Adrenal gland (tissue), 12 donors: ENCODE measurements around the gene ROCK2. TPM values are rescaled to one million over a fixed set of nuclear protein-coding genes. Genes with fewer than 3 reads are reported as not detected.
"Not testable (repeated sequence)": the region's sequence is repeated elsewhere in the genome, so short reads cannot be mapped to it uniquely, and the experiment has no call there.

Source experiments
- DNase-seq, 7 donors: peaks; one replicate each; pipeline ENCODE4 v3.0.0-alpha.2; 2019 to 2020
- H3K27ac ChIP-seq, 5 donors: fragments of 200-600 bp; sonication (generic) in 4 of 5; 1 replicate in 3 of 5; 2 replicates in 2 of 5; pipeline versions ENCODE4 v1.5.1 to v1.8.0; 2016 to 2020; ENCODE audit warnings: mild to moderate bottlenecking in 1 of 5
- H3K27me3 ChIP-seq: fragments of 200-600 bp; 2 replicates; pipeline ENCODE4 v1.8.0; 2021
- H3K36me3 ChIP-seq, 2 donors: fragments of 200-600 bp; replicated peaks in 1 of 2; 1 replicate in 1 of 2; 2 replicates in 1 of 2; pipeline versions ENCODE4 v1.5.1 to v1.8.0; 2018 to 2022
- H3K4me1 ChIP-seq, 2 donors: fragments of 200-600 bp; replicated peaks in 1 of 2; 1 replicate in 1 of 2; 2 replicates in 1 of 2; pipeline versions ENCODE4 v1.5.1 to v1.8.0; 2018 to 2021
- H3K4me3 ChIP-seq, 4 donors: fragments of 200-600 bp; sonication (generic) in 3 of 4; one replicate each; pipeline ENCODE4 v1.5.1; 2016 to 2018
- H3K9me3 ChIP-seq, 3 donors: fragments of 200-600 bp; sonication (generic) in 1 of 3; replicated peaks in 1 of 3; 1 replicate in 2 of 3; 2 replicates in 1 of 3; pipeline versions ENCODE4 v1.5.1 to v1.8.0; 2016 to 2021
- CTCF ChIP-seq, 6 experiments: fragments of 450-650 bp in 4 of 6; fragments of 200-600 bp in 2 of 6; sonication (generic) in 1 of 6; IDR thresholded peaks; 1 replicate in 5 of 6; 2 replicates in 1 of 6; pipeline versions ENCODE4 v1.5.1 to v1.8.0; 2016 to 2021; ENCODE audit warnings: antibody characterized with exemption in 6 of 6, mild to moderate bottlenecking in 2 of 6, moderate library complexity in 1 of 6
- POLR2A ChIP-seq, 2 donors: fragments of 450-650 bp; IDR thresholded peaks; one replicate each; pipeline ENCODE4 v1.6.1; 2017; ENCODE audit warnings: antibody characterized with exemption in 2 of 2, mild to moderate bottlenecking in 2 of 2, moderate library complexity in 1 of 2
- WGBS, 4 donors: extraction: QIAGEN DNeasy Blood & Tissue Kit in 2 of 4; methylation state at CpG; one replicate each; pipeline versions ENCODE4 v1.1.5 to v1.1.7; 2013 to 2017; 5-methylcytosine and 5-hydroxymethylcytosine counted together
- intact Hi-C, 2 donors: fragments of 100-400 bp; cut with DNase I; formaldehyde crosslinking; loops; one replicate each; pipeline versions ENCODE4 v1.14.1 to v1.15.0; 2022 to 2023
- polyA plus RNA-seq, 3 donors: library from polyadenylated mRNA; stranded (reverse); fragments of 200-250 nt in 2 of 3; fragments of 350-450 nt in 1 of 3; fragmentation: Illumina TruSeq in 1 of 3; extraction: RNeasy Lipid Tissue Mini Kit (QIAGEN cat#74804) in 1 of 3; gene quantifications; one replicate each; pipeline ENCODE4 v1.2.3, GENCODE V29; 2013 to 2014
- total RNA-seq, 9 donors: library from RNA; depleted of rRNA in 4 of 9; stranded (reverse); fragments of >200 nt in 4 of 9; fragments of 120-200 nt in 1 of 9; fragmentation: NEBNext Ultra II Directional in 1 of 9; extraction: Animal tissue kit (Norgen Biotek cat#: 25700) in 1 of 9; gene quantifications; one replicate each; pipeline versions ENCODE4 v1.1.0 to v1.2.4, GENCODE V29; 2013 to 2023
- donor health status: healthy with polysubstance abuse.
- donor health status: Bipolar disorder and iron deficiency.
- donor health status: DM: yes; HTN: yes; CAD: no.
- donor health status: DM: no; HTN: no; CAD: no.
- donor health status: DM: no; HTN: no; CAD: no.
- donor health status: DM: yes; HTN: yes; CAD: no.

The ROCK2 gene
- total and polyA plus RNA-seq, 12 donors, result 5.0 to 46.6 (median 26.2) TPM

DNA sequence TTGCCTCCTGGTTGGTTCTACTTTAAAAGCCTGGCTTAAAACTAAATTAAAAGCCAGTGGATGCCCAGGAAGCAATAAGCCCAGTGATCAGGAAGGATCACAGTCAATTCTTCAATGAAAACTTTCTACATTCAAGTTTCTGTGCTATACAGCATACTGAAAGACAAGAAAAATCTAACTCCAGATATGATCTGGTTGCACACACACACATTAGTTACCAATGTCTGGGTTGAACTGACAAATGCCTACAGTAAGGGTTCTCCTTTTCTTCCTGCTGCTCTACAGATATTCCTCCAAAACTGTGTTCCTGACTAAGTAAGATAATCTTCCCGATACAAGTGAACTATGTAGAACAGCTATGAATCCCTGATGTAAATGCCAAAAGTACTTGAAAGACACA, 81.3 kb downstream of the ROCK2 start:
- Histone ChIP-seq H3K36me3 (no peaks in the 10 kb centered on the region), H3K27ac (no peak overlapping the region), H3K4me1 (no peaks in the 10 kb centered on the region), H3K27me3 (no peaks in the 10 kb centered on the region), H3K4me3 (no peak overlapping the region), H3K9me3 (no peaks in the 10 kb centered on the region)
- TF ChIP-seq CTCF (IDR thresholded peaks at IDR 0.05), result no peak
- TF ChIP-seq POLR2A (IDR thresholded peaks at IDR 0.05), result no peak
- intact Hi-C loops, result no loop called here
- DNase-seq, result no peak
- WGBS, 4 donors, result 60 to 92% (median 74%) methylated on average over 1 of the region's 1 CpG

GRCh38 chr2:11262438-11262837, 82.0 kb downstream of the ROCK2 start:
- H3K9me3 ChIP-seq, H3K36me3 ChIP-seq, intact Hi-C loops, H3K4me3 ChIP-seq, H3K27ac ChIP-seq, H3K27me3 ChIP-seq, H3K4me1 ChIP-seq, DNase-seq: not testable (repeated sequence)
- 92 to 100% (median 94%) methylated on average over 2 of the region's 2 CpGs for WGBS, 4 donors

DNA sequence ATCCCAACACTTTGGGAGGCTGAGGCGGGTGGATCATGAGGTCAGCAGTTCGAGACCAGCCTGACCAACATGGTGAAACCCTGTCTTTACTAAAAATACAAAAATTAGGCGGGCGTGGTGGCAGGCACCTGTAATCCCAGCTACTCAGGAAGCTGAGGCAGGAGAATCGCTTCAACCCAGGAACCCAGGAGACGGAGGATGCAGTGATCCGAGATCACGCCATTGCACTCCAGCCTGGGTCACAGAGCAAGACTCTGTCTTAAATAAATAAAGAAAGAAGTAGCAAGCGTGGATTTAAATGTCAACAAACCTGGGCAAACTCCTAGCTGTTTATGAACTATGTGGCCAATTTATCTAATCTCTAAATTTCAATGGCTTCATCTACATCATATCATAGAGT, 82.9 kb downstream of the ROCK2 start:
- intact Hi-C loops, H3K4me3 ChIP-seq, H3K4me1 ChIP-seq, H3K36me3 ChIP-seq, H3K27ac ChIP-seq, DNase-seq, H3K27me3 ChIP-seq, H3K9me3 ChIP-seq: not testable (repeated sequence)
- 91 to 96% (median 94%) methylated on average over 9 of the region's 9 CpGs for WGBS, 4 donors

DNA sequence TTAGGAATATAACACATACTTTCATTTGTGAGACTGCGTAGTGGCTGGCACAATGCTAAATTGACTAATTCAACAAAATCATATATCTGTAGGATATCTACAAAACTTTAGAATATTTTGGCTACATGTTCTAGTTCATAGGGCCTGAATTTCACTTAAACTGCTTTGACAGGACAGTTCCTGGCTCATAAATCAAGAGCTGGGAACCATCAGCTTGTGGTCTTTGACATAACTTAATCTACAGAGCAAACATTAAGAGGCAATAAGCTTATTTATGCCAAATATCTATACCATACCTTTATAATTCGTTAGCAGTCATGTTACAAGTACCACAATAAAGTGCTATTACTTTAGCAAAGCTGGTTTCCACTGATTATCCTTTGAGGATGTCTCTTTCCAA, 83.5 kb downstream of the ROCK2 start:
- Histone ChIP-seq H3K27me3 (no peaks in the 10 kb centered on the region), H3K27ac (no peak overlapping the region), H3K36me3 (no peaks in the 10 kb centered on the region), H3K9me3 (no peaks in the 10 kb centered on the region), H3K4me3 (no peak overlapping the region), H3K4me1 (no peaks in the 10 kb centered on the region)
- TF ChIP-seq POLR2A (IDR thresholded peaks at IDR 0.05), result no peak
- TF ChIP-seq CTCF (IDR thresholded peaks at IDR 0.05), result no peak
- WGBS, 4 donors, result 45 to 75% (median 49%) methylated on average over 2 of the region's 2 CpGs
- no peak for DNase-seq
- intact Hi-C loops, result no loop called here

GRCh38 chr2:11257964-11258363, 86.5 kb downstream of the ROCK2 start:
- Histone ChIP-seq H3K4me3 (no peak overlapping the region), H3K4me1 (no peaks in the 10 kb centered on the region), H3K27me3 (no peaks in the 10 kb centered on the region), H3K9me3 (no peaks in the 10 kb centered on the region), H3K27ac (no peak overlapping the region), H3K36me3 (no peaks in the 10 kb centered on the region)
- intact Hi-C loops, result no loop called here
- TF ChIP-seq POLR2A (IDR thresholded peaks at IDR 0.05) (no peak), CTCF (IDR thresholded peaks at IDR 0.05) (no peak)
- WGBS, 4 donors, result 86 to 96% (median 93%) methylated on average over 3 of the region's 3 CpGs
- DNase-seq, result no peak
